ENCODE data around the gene SFT2D3. TPM values are rescaled to one million over a fixed set of nuclear protein-coding genes. Genes with fewer than 3 reads are reported as not detected.

Gene SFT2D3
- total RNA-seq, 1 donor from 2014 or later = 7.1 TPM

DNA sequence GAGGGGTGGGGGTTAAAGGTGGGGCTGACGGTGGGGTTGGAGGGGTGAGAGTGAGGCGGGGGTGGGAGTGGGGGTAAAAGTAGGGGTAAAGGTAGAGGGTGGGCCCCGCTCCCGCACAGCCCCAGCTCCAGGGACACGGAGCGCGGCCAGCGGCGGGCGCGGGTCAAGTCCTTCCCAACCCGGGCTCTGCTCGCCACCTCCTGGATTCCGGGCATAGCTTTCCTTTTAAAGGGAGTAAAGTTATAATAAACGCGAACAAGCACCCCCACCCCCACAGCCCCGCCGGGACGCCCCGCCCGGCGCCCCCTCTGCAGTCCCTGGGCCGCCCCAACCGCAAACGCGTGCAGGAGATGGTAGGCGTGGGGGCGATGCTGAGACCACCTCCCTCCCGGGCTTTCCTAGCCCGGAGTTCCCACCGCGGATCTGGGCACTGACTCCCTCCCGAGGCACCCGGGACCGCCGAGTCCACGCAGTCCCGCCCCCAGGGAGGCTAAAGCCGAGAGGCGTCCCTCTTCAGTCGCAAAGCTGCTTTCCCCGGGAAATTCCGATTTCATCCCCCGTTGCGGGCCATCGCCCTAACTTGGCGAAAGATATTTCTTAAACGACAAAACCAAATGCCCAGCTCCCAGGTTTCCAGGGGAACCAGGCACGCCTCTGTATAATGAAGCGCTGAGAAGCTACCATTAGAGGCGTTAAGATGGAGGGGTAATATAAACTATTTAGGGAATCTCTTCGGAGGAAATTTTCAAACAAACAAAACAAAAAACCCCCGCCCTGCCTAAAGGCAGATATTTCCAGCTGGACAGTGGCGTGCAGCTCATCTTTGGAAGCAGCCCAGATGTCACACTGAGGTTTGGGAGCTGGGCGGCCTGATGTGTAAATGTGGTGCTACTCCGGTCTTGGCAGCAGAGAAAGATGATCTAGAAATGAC is 25.7 kb upstream of the SFT2D3 start, which contains the start of gene LIMS2:
TSS of gene LIMS2 (minus strand) at position 200 of the 931 bp plus-strand sequence. CDS start 506 bp downstream, outside the sequence.
- Mint-ChIP-seq H3K27me3 (ENCODE audit: low read depth) (no peaks in the 10 kb centered on the region), H3K4me3 (ENCODE audit: unreplicated experiment) (peak within 1 kb of the TSS; percentile 96), H3K27ac (ENCODE audit: unreplicated experiment) (peak within 1 kb of the TSS; percentile 92), H3K4me1 (ENCODE audit: low read depth) (peaks cover 46% of the 10 kb centered on the region), H3K9me3 (ENCODE audit: low read depth) (no peaks in the 10 kb centered on the region), H3K36me3 (ENCODE audit: low read depth) (peaks cover 4% of the 10 kb centered on the region)
- no peak for DNase-seq (ENCODE audit: low spot score)
- TF ChIP-seq, protein P1, sequence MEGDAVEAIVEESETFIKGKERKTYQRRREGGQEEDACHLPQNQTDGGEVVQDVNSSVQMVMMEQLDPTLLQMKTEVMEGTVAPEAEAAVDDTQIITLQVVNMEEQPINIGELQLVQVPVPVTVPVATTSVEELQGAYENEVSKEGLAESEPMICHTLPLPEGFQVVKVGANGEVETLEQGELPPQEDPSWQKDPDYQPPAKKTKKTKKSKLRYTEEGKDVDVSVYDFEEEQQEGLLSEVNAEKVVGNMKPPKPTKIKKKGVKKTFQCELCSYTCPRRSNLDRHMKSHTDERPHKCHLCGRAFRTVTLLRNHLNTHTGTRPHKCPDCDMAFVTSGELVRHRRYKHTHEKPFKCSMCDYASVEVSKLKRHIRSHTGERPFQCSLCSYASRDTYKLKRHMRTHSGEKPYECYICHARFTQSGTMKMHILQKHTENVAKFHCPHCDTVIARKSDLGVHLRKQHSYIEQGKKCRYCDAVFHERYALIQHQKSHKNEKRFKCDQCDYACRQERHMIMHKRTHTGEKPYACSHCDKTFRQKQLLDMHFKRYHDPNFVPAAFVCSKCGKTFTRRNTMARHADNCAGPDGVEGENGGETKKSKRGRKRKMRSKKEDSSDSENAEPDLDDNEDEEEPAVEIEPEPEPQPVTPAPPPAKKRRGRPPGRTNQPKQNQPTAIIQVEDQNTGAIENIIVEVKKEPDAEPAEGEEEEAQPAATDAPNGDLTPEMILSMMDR (IDR thresholded peaks at IDR 0.05) = peak; percentile 65

DNA sequence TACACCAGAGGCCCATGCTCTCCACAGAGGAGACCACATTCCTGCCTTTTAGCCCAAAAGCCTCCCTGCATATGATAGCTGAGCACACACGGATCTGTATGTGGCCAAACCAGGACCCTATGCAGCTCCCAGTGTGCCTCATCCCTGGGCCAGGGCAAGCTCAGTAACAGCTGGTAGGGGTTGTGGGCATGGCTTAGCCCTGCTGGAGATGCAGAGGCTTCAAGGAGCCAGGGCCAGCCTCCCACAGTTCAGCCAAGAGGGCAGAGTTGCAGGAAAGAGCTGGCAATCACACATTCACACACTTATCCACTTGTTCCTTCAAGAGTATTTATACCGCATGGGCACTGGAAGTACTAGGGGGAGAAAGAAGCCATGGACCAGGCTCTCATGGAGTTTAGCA is 24.4 kb upstream of the SFT2D3 start:
- peak overlapping the region; percentile 24 for H3K4me3 Mint-ChIP-seq (ENCODE audit: unreplicated experiment)
- H3K27ac Mint-ChIP-seq (ENCODE audit: unreplicated experiment) = no peak overlapping the region
- H3K9me3 Mint-ChIP-seq (ENCODE audit: low read depth) = no peaks in the 10 kb centered on the region
- TF ChIP-seq, protein P1 (IDR thresholded peaks at IDR 0.05) = no peak
- H3K36me3 Mint-ChIP-seq (ENCODE audit: low read depth) = peaks cover 4% of the 10 kb centered on the region
- no peaks in the 10 kb centered on the region for H3K27me3 Mint-ChIP-seq (ENCODE audit: low read depth)
- no peak for DNase-seq (ENCODE audit: low spot score)
- peaks cover 41% of the 10 kb centered on the region for H3K4me1 Mint-ChIP-seq (ENCODE audit: low read depth)

DNA sequence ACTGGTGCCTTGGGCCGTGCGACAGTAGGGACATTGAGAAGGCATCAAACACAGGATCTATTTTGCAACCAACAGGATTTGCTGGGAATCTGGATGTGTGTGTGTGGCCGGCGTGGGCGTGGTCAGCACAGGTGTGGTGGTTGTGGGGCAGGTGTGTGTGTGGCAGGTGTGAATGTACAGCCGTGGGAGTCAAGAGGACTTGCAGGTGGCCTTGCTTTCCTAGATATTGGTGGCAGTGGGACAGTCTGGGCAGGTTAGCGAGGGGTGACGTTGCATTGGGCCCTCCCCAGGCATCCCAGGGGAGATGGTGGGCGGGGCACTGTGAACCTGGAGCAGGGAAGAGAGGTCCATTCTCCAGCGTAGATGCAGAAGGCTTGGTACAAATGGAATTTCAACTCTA is 22.8 kb upstream of the SFT2D3 start:
- no peak for DNase-seq (ENCODE audit: low spot score)
- Mint-ChIP-seq H3K9me3 (ENCODE audit: low read depth) (no peaks in the 10 kb centered on the region), H3K27ac (ENCODE audit: unreplicated experiment) (no peak overlapping the region), H3K36me3 (ENCODE audit: low read depth) (no peaks in the 10 kb centered on the region), H3K4me3 (ENCODE audit: unreplicated experiment) (no peak overlapping the region), H3K27me3 (ENCODE audit: low read depth) (no peaks in the 10 kb centered on the region), H3K4me1 (ENCODE audit: low read depth) (peaks cover 40% of the 10 kb centered on the region)
- TF ChIP-seq, protein P1 (IDR thresholded peaks at IDR 0.05) = no peak

DNA sequence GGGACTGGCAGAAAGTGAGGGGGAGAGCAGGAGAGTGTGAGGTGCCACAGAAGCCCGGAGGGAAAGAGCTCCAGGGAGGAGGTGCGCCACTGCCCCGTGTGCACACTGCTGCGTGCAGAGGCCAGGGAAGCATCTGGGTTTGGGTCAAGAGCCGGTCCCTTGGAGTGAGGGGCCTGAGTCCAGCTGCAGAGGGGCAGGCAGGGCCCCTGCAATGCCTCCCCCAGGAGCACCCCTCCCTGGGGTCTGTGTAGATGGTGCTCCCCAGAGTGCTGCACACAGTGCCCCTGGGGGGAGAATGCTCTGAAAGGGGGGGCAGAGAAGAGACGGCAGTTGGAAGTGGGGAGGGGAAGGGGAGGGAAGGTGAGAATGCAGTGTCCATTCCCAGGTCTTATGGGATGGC is 22.3 kb upstream of the SFT2D3 start:
- no peak for DNase-seq (ENCODE audit: low spot score)
- no peak overlapping the region for H3K27ac Mint-ChIP-seq (ENCODE audit: unreplicated experiment)
- no peaks in the 10 kb centered on the region for H3K27me3 Mint-ChIP-seq (ENCODE audit: low read depth)
- no peak overlapping the region for H3K4me3 Mint-ChIP-seq (ENCODE audit: unreplicated experiment)
- H3K36me3 Mint-ChIP-seq (ENCODE audit: low read depth) = no peaks in the 10 kb centered on the region
- TF ChIP-seq, protein P1 (IDR thresholded peaks at IDR 0.05) = no peak
- peaks cover 40% of the 10 kb centered on the region for H3K4me1 Mint-ChIP-seq (ENCODE audit: low read depth)
- no peaks in the 10 kb centered on the region for H3K9me3 Mint-ChIP-seq (ENCODE audit: low read depth)

DNA sequence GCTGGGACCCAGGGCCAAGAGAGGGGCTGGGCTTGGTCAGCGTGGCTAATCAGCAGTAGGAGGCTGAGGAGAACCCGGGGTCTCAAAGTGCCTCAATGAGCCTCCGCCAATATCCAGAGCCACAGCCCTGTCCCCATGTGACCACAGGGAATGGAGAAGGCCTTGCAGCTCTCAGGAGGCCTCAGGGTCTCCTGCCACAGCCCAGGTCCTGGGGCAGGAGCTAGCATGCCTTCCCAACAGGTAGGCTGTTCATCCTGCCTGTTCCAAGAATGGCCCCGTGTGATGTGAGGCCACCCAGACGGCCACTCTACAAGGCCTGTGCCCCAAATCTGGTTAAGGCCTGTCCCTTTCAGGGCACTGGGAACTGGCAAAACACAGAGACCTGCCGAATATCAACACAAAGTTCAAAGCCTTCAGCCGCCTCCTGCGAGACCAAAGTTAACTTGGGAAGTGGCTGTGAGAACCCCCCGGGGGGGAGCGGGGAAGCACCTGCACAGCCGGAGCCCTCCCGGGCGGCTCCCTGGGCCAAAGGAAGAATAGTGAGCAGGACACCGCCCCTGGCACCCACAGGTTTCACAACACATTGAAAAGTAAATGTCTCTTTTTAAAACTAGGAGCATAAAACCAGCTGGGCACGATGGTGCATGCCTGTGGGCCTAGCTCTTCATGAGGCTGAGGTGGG is 21.5 kb upstream of the SFT2D3 start:
- no peaks in the 10 kb centered on the region for H3K9me3 Mint-ChIP-seq (ENCODE audit: low read depth)
- TF ChIP-seq, protein P1 (IDR thresholded peaks at IDR 0.05) = no peak
- H3K27me3 Mint-ChIP-seq (ENCODE audit: low read depth) = no peaks in the 10 kb centered on the region
- H3K4me3 Mint-ChIP-seq (ENCODE audit: unreplicated experiment) = no peak overlapping the region
- H3K36me3 Mint-ChIP-seq (ENCODE audit: low read depth) = no peaks in the 10 kb centered on the region
- no peak overlapping the region for H3K27ac Mint-ChIP-seq (ENCODE audit: unreplicated experiment)
- H3K4me1 Mint-ChIP-seq (ENCODE audit: low read depth) = peaks cover 39% of the 10 kb centered on the region
- no peak for DNase-seq (ENCODE audit: low spot score)

Measured in chondrocyte (in vitro differentiated cells).